A673 (cell line): ENCODE data around the gene GRIK3.

Experiments used
- CTCF ChIP-seq: fragments of 300-800, 200-600 bp; sonication (generic); conservative IDR thresholded peaks from 2 replicates; pipeline ENCODE4 v1.5.1; 2017; ENCODE audit warnings: low read depth, mild to moderate bottlenecking, antibody characterized with exemption, low read length, moderate library complexity, mixed read lengths
- EZH2 ChIP-seq: fragments of 200-600 bp; sonication (generic); IDR thresholded peaks from 2 replicates; pipeline ENCODE4 v1.6.1; 2017; ENCODE audit warnings: borderline replicate concordance, low read depth, mild to moderate bottlenecking, mixed read lengths, antibody characterized with exemption, low read length; ENCODE audit not compliant: poor library complexity, severe bottlenecking

- TF ChIP-seq CTCF (no peak), EZH2 (no peak)
Measured at GRCh38 chr1:36825226-36825625, 209.1 kb downstream of the GRIK3 start.
